Fibroblast of mammary gland (primary cell): Measurements from ENCODE around the gene UBE2F.
"Not testable (repeated sequence)": the region's sequence is repeated elsewhere in the genome, so short reads cannot be mapped to it uniquely, and the experiment has no call there.

ENCODE experiments used
- DNase-seq: peaks from one replicate; pipeline ENCODE4 v3.0.0-alpha.2; 2010; ENCODE audit warnings: low read depth
- H3K4me3 ChIP-seq: 2 replicates; pipeline ENCODE4 v1.5.1; 2011; ENCODE audit warnings: low read depth, mild to moderate bottlenecking, low read length, moderate library complexity; ENCODE audit not compliant: control insufficient read depth
- TF ChIP-seq, protein P1 (sequence below): conservative IDR thresholded peaks from 2 replicates; pipeline ENCODE4 v1.5.1; 2011; ENCODE audit warnings: low read depth, low read length, inconsistent platforms; ENCODE audit not compliant: control insufficient read depth, insufficient read depth

The UBE2F gene

GRCh38 chr2:238042849-238043584 lies 76.2 kb downstream of the UBE2F start:
- no peak overlapping the region for H3K4me3 ChIP-seq
- TF ChIP-seq, protein P1, sequence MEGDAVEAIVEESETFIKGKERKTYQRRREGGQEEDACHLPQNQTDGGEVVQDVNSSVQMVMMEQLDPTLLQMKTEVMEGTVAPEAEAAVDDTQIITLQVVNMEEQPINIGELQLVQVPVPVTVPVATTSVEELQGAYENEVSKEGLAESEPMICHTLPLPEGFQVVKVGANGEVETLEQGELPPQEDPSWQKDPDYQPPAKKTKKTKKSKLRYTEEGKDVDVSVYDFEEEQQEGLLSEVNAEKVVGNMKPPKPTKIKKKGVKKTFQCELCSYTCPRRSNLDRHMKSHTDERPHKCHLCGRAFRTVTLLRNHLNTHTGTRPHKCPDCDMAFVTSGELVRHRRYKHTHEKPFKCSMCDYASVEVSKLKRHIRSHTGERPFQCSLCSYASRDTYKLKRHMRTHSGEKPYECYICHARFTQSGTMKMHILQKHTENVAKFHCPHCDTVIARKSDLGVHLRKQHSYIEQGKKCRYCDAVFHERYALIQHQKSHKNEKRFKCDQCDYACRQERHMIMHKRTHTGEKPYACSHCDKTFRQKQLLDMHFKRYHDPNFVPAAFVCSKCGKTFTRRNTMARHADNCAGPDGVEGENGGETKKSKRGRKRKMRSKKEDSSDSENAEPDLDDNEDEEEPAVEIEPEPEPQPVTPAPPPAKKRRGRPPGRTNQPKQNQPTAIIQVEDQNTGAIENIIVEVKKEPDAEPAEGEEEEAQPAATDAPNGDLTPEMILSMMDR: no peak
- DNase-seq: no peak

- H3K4me3 ChIP-seq: no peak overlapping the region
- TF ChIP-seq, protein P1: no peak
- DNase-seq: no peak
These were observed 77.0 kb downstream of the UBE2F start for GRCh38 chr2:238043851-238044250.

- no peak overlapping the region for H3K4me3 ChIP-seq
- TF ChIP-seq, protein P1: no peak
- no peak for DNase-seq
These were observed 78.8 kb downstream of the UBE2F start for GRCh38 chr2:238045575-238045974.

DNA sequence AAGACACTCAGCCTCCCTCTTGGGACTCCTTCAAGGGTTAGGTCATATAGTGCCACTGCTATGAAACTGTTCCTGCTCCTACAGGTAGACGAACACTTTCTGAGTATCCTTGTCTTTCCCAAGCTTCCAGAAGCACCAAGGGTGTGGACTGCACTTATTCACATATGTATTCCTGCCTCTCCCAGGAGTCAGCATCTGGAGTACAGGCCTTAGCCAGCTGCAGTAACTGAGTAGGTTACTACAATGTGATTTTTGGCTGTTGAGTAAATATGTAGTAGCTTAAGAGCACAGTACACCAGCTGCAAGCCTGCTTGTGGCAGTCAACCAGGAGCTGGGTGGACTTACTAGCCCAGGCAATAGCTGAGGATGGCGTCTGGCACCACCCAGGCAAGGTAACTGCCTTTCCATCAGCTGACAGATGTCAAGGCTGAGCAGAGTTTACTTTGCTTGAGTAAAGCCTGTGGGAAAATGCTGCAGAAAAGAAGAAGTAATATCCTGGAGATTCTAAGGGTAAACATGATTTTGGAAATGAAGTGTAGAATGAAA lies 80.0 kb downstream of the UBE2F start:
- TF ChIP-seq, protein P1: no peak
- no peak for DNase-seq

DNA sequence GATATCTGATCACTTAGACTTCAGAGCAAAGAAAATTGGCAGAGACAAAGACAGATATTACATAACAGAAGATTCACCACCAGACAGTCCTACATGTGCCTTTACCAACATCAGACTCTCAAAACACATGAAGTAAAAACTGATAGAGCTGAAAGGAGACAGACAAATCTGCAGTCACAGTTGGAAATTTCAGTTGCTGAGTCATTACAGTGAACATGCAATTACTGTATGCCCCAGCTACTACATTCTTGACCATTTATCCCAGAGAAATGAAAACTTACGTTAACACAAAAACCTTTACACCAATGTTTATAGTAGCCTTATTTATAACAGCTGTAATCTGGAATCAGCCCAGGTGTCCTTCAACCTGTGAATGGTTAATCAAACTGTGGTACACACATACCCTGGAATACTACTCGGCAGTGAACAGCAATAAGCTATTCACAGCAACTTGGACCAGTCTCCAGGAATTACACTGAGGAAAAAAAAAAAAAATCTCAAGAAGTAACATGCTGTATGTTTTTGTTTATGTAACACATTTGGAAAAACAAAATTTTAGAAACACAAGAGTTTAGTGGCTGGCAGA lies 86.5 kb downstream of the UBE2F start:
- TF ChIP-seq, protein P1: no peak
- peak; percentile 13 for DNase-seq

More for the DNA sequence above, 80.0 kb downstream of the UBE2F start:
- H3K4me3 ChIP-seq: no peak overlapping the region

GRCh38 chr2:238055841-238056240 lies 89.0 kb downstream of the UBE2F start:
- H3K4me3 ChIP-seq: no peak overlapping the region
- TF ChIP-seq, protein P1: no peak
- no peak for DNase-seq

More for the DNA sequence above, 86.5 kb downstream of the UBE2F start:
- H3K4me3 ChIP-seq: no peak overlapping the region

- not testable (repeated sequence) for DNase-seq, H3K4me3 ChIP-seq
These were observed 91.1 kb downstream of the UBE2F start for GRCh38 chr2:238057696-238058575.
